Chondrocyte (in vitro differentiated cells): ENCODE results near the gene PMP22. TPM values are rescaled to one million over a fixed set of nuclear protein-coding genes. Genes with fewer than 3 reads are reported as not detected.
A peak's percentile ranks its signal among the peaks of the same experiment; 100 is the strongest.
"Not testable (repeated sequence)": the region's sequence is repeated elsewhere in the genome, so short reads cannot be mapped to it uniquely, and the experiment has no call there.

ENCODE experiments used
- DNase-seq: peaks from one replicate; pipeline ENCODE4 v3.0.0; 2021; ENCODE audit warnings: mixed read lengths, low spot score
- H3K27ac Mint-ChIP-seq: one replicate; pipeline ENCODE4 v1.8.0; 2021; ENCODE audit warnings: mild to moderate bottlenecking, moderate library complexity, mixed read lengths; ENCODE audit not compliant: unreplicated experiment
- H3K27me3 Mint-ChIP-seq: 2 replicates; pipeline ENCODE4 v1.8.0; 2021; ENCODE audit warnings: low read depth, mixed read lengths
- H3K36me3 Mint-ChIP-seq: 2 replicates; pipeline ENCODE4 v1.8.0; 2021; ENCODE audit warnings: low read depth, mixed read lengths
- H3K4me1 Mint-ChIP-seq: 2 replicates; pipeline ENCODE4 v1.8.0; 2021; ENCODE audit warnings: low read depth, mild to moderate bottlenecking, mixed read lengths
- H3K4me3 Mint-ChIP-seq: one replicate; pipeline ENCODE4 v1.8.0; 2021; ENCODE audit warnings: mild to moderate bottlenecking, moderate library complexity, mixed read lengths; ENCODE audit not compliant: unreplicated experiment
- H3K9me3 Mint-ChIP-seq: 2 replicates; pipeline ENCODE4 v1.8.0; 2021; ENCODE audit warnings: low read depth, mixed read lengths
- total RNA-seq: library from RNA; stranded (reverse); gene quantifications from 3 replicates; pipeline ENCODE4 v1.2.1, GENCODE V29; 2021
- TF ChIP-seq, protein P1 (sequence below): fragments of 200-600 bp; sonication (generic); IDR thresholded peaks from 2 replicates; pipeline ENCODE4 v1.5.0; 2021; ENCODE audit warnings: antibody characterized with exemption, mild to moderate bottlenecking, moderate library complexity

The PMP22 gene
- total RNA-seq, 1 donor from 2014 or later = 152 TPM

DNA sequence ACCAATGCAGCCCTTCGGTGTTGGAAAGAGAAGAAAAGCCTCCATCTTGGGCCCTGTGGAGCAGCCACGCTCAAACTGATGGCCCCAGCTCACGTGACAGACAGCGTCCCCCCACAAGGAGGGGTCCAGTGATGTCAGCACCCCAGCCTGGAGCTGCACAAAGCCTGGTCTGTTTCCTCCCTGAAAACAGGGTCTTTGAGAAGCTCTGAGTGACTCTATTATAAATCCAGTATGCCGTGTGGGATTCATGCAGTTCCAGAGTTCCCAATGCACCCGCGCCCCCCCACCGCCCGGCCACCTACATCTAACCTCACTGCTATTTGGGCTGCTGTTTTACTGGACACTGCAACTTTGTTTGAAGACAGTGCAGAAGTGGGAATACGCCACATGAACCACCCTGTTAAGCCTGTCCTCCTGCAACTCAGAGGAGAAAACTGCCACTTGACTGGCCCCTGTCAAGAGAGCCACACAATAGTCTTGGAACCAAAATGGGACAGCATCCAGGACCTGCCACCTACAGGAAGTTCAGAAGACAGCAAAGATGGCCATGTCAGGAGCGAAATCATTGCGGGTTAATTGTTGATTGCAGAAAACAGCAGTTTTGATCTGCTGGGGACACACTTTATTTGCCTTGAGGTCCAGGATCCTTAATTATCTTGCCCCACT is 33.1 kb downstream of the PMP22 start:
- no peaks in the 10 kb centered on the region for H3K9me3 Mint-ChIP-seq
- no peak overlapping the region for H3K4me3 Mint-ChIP-seq
- no peak overlapping the region for H3K27ac Mint-ChIP-seq
- peaks cover 44% of the 10 kb centered on the region for H3K36me3 Mint-ChIP-seq
- no peak for DNase-seq
- TF ChIP-seq, protein P1, sequence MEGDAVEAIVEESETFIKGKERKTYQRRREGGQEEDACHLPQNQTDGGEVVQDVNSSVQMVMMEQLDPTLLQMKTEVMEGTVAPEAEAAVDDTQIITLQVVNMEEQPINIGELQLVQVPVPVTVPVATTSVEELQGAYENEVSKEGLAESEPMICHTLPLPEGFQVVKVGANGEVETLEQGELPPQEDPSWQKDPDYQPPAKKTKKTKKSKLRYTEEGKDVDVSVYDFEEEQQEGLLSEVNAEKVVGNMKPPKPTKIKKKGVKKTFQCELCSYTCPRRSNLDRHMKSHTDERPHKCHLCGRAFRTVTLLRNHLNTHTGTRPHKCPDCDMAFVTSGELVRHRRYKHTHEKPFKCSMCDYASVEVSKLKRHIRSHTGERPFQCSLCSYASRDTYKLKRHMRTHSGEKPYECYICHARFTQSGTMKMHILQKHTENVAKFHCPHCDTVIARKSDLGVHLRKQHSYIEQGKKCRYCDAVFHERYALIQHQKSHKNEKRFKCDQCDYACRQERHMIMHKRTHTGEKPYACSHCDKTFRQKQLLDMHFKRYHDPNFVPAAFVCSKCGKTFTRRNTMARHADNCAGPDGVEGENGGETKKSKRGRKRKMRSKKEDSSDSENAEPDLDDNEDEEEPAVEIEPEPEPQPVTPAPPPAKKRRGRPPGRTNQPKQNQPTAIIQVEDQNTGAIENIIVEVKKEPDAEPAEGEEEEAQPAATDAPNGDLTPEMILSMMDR = no peak
- H3K4me1 Mint-ChIP-seq = no peaks in the 10 kb centered on the region
- no peaks in the 10 kb centered on the region for H3K27me3 Mint-ChIP-seq

- Mint-ChIP-seq H3K27me3 (no peaks in the 10 kb centered on the region), H3K4me1 (no peaks in the 10 kb centered on the region), H3K9me3 (no peaks in the 10 kb centered on the region), H3K27ac (no peak overlapping the region), H3K36me3 (peaks cover 39% of the 10 kb centered on the region), H3K4me3 (no peak overlapping the region)
- no peak for DNase-seq
- TF ChIP-seq, protein P1 = no peak
Measured at GRCh38 chr17:15230866-15231265, 34.3 kb downstream of the PMP22 start.

DNA sequence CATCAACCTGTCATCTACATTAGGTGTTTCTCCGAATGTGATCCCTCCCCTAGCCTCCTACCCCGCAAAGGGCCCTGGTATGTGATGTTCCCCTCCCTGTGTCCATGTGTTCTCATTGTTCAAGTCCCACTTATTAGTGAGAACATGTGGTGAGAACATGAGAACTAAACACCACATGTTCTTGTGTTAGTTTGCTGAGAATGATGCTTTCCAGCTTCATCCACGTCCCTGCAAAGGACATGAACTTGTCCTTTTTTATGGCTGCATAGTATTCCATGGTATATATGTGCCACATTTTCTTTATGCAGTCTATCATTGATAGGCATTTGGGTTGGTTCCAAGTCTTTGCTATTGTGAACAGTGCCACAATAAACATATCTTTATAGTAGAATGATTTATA is 43.3 kb downstream of the PMP22 start:
- not testable (repeated sequence) for H3K4me3 Mint-ChIP-seq, H3K9me3 Mint-ChIP-seq, H3K36me3 Mint-ChIP-seq, H3K27ac Mint-ChIP-seq, H3K27me3 Mint-ChIP-seq, DNase-seq, H3K4me1 Mint-ChIP-seq

DNA sequence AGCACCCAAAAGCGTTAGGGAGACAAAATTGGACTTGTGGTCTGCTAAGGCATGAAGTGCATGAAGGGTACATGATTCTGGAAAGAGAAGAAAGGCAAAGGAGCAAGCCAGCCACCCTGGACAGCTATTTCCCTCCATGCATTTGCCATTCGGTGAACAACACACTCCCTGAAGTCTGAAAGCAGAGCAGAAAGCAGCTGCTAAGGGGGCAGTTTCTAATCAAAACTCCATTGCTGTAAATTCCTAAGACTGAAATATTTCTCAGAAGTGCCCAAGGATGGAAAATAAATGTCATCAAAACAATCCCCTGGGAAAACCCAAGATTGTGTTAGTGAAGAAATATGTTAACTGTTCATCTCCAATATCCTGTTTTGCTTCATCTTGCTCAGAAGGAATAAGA is 44.3 kb downstream of the PMP22 start:
- Mint-ChIP-seq H3K36me3 (no peaks in the 10 kb centered on the region), H3K4me3 (no peak overlapping the region), H3K27me3 (no peaks in the 10 kb centered on the region), H3K4me1 (peaks cover 8% of the 10 kb centered on the region), H3K27ac (peak overlapping the region; percentile 49), H3K9me3 (no peaks in the 10 kb centered on the region)
- DNase-seq = no peak
- TF ChIP-seq, protein P1 = no peak

DNA sequence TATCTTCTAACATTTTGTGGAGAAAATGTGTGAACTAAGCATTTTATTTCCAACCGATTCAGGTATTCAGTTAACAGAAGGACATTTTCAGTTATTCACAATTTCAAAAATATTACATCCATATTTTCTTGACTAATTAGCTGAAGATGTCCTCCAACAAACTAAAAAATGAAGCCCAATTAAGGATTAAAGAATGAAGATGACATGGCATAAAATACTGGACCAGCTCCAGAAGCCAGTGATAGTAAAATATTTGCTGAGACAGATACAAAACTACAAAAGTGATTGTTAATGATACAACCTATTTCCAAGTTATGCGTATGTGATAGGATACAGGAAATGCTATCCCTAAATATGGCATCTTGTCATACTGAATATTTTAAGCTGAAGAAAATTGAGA is 48.6 kb downstream of the PMP22 start:
- Mint-ChIP-seq H3K27ac (no peak overlapping the region), H3K9me3 (no peaks in the 10 kb centered on the region), H3K4me1 (peaks cover 8% of the 10 kb centered on the region), H3K4me3 (no peak overlapping the region), H3K36me3 (no peaks in the 10 kb centered on the region), H3K27me3 (no peaks in the 10 kb centered on the region)
- no peak for DNase-seq
- TF ChIP-seq, protein P1 = no peak

DNA sequence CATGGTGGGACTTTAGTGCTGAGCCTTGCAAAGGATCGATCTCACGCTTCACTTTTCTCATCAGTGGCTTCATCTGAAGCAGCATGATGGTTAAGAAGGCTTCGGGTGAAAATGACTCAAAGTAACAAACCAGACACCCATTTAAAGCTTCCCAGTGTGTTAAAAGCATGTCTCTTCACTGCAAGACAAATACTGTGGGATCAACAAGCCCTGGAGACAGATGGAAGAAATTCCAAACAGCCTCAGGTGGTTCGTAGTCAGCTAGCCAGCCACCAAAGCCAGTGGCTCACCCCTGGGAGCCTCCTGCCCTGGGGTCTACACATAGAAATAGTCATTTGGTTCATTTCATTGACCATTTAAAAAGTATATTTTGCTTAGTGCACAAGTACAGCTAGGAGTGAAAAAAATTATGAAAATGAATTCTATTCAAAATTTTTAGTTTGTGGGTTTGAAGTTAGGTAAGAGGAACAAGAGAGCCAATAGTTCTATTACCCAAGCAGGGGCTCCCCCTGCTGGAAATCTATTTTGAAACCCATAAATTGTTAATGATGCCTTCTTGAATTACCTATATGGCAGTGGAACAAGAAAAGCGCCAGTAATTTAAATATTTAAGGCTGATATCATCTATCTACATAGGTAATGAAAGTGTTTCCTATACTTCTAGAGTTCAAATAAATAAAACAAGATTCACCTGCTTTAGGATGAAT is 51.6 kb downstream of the PMP22 start:
- DNase-seq = no peak
- H3K36me3 Mint-ChIP-seq = no peaks in the 10 kb centered on the region
- no peak overlapping the region for H3K4me3 Mint-ChIP-seq
- no peaks in the 10 kb centered on the region for H3K9me3 Mint-ChIP-seq
- no peaks in the 10 kb centered on the region for H3K27me3 Mint-ChIP-seq
- no peaks in the 10 kb centered on the region for H3K4me1 Mint-ChIP-seq
- H3K27ac Mint-ChIP-seq = no peak overlapping the region
- TF ChIP-seq, protein P1 = peak; percentile 79
